ENCODE measurements around the gene HARS2.
A peak's percentile ranks its signal among the peaks of the same experiment; 100 is the strongest.
"Not testable (repeated sequence)": the region's sequence is repeated elsewhere in the genome, so short reads cannot be mapped to it uniquely, and the experiment has no call there.

The HARS2 gene, protein sequence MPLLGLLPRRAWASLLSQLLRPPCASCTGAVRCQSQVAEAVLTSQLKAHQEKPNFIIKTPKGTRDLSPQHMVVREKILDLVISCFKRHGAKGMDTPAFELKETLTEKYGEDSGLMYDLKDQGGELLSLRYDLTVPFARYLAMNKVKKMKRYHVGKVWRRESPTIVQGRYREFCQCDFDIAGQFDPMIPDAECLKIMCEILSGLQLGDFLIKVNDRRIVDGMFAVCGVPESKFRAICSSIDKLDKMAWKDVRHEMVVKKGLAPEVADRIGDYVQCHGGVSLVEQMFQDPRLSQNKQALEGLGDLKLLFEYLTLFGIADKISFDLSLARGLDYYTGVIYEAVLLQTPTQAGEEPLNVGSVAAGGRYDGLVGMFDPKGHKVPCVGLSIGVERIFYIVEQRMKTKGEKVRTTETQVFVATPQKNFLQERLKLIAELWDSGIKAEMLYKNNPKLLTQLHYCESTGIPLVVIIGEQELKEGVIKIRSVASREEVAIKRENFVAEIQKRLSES

DNA sequence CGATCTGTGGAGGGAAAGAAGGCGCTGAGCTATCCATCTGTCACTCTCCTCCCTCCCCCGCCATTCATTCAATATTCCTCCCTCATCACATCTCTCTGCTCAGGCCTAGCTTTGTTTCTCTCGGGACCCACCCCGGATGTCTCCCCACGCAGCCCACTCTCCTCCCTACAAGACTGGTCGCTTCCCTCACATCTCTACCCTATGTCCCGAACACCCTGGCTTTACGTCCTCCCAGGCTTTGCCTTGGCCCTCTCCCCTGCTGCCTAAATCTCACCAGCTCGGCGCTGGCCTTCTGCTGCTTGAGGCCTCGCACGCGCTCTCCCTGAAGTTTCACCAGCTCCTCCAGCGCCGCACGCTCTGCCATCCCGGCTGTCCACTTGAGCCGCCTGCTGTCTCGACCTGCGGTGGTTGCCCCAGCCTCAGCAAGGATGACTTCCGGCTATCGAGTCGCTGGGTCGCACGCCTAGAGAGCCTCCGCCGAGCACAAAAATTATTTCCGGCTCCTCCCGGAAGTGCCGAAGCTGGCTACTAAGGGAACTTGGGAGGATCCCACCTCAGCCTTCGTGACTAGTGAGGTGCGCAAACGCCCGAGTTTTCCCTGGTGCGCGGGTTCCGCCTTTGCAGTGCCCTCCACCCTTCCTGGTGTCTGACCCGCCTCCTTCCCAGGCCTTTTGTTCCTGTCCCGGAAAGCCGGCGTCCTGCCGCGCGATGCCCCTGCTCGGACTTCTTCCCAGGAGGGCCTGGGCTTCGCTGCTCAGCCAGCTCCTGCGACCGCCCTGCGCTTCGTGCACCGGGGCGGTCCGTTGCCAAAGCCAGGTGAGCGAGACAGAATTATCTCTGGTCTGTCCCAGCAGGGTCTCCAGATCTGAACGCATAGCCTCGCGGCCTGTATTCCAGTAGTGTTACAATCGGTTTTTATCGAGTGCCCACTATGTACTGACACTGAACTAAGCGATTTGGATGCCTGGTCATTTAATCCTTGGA lies at the start of gene HARS2, which contains the start of gene HARS1:
TSS of gene HARS2 (plus strand) at position 515 of the 984 bp plus-strand sequence. CDS start at position 709, 194 bp downstream.
TSS of gene HARS1 (minus strand) at position 430 of the 984 bp plus-strand sequence. CDS start at position 364, 66 bp downstream.
- H3K27me3 ChIP-seq (ENCODE audit: insufficient read depth, insufficient read length), result no peaks in the 10 kb centered on the region
- peak; percentile 77 for DNase-seq (ENCODE audit: low read depth, low spot score)
- no peaks in the 10 kb centered on the region for H3K4me1 ChIP-seq (ENCODE audit: insufficient read depth, insufficient read length)
- TF ChIP-seq SUZ12 (IDR thresholded peaks at IDR 0.05; ENCODE audit: extremely low read depth, insufficient read depth, insufficient read length), result no peak
- no peak for TF ChIP-seq ZNF274 (IDR thresholded peaks at IDR 0.05; ENCODE audit: low read depth, low read length)
- H3K9ac ChIP-seq (ENCODE audit: insufficient read length, low read depth), result peak within 1 kb of the TSS; percentile 94
- H3K9me3 ChIP-seq (ENCODE audit: insufficient read depth, low read length), result no peaks in the 10 kb centered on the region
- H3K36me3 ChIP-seq (ENCODE audit: insufficient read depth, insufficient read length, low read length), result peaks cover 58% of the 10 kb centered on the region
- H3K4me3 ChIP-seq (ENCODE audit: insufficient read length, low read depth), result peak within 1 kb of the TSS; percentile 87

DNA sequence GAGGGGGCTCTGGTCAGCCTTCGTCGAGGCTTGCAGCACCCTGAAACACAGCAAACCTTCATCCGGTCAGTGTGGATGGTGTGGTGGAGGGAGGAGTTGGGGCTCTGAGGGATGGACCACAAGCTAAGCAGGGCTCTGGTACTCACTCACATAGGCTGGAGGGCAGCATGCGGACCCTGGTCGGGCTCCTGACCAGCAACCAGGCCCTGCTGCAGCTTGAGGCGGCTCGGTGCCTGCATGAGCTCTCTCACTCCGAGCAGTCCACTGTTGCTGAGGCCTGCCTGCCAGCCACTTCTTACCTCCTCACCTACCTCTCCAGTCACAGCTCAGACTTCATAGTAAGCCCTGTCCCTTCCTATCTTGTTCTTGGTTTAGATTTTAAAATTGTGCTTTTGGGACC lies 49.5 kb upstream of the HARS2 start:
- Histone ChIP-seq H3K4me3 (ENCODE audit: insufficient read length, low read depth) (no peak overlapping the region), H3K36me3 (ENCODE audit: insufficient read depth, insufficient read length, low read length) (peaks cover 43% of the 10 kb centered on the region), H3K4me1 (ENCODE audit: insufficient read depth, insufficient read length) (no peaks in the 10 kb centered on the region), H3K27me3 (ENCODE audit: insufficient read depth, insufficient read length) (no peaks in the 10 kb centered on the region), H3K9ac (ENCODE audit: insufficient read length, low read depth) (no peak overlapping the region), H3K9me3 (ENCODE audit: insufficient read depth, low read length) (no peaks in the 10 kb centered on the region)
- no peak for DNase-seq (ENCODE audit: low read depth, low spot score)
- TF ChIP-seq ZNF274 (IDR thresholded peaks at IDR 0.05; ENCODE audit: low read depth, low read length) (no peak), YY1 (IDR thresholded peaks at IDR 0.05; ENCODE audit: insufficient read depth, insufficient read length) (no peak), SUZ12 (IDR thresholded peaks at IDR 0.05; ENCODE audit: extremely low read depth, insufficient read depth, insufficient read length) (no peak)

DNA sequence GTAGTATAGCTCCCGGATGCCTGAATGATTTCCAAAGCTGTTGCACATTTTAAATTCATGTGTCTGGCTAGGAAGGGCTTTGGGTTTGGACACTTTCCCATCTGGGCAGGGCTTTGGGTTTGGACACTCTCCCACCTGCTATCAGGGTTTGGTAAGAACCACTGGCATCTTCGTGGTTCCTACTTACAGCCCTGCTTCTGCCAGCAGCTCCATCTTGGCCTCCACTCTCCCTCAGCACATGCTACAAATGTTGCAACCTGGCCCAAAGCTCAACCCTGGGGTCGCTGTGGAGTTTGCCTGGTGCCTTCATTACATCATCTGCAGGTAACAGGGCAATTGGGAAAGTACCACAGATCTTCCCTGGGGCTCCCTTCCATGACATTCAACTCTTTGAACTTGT lies 48.5 kb upstream of the HARS2 start:
- Histone ChIP-seq H3K36me3 (ENCODE audit: insufficient read depth, insufficient read length, low read length) (peaks cover 43% of the 10 kb centered on the region), H3K9ac (ENCODE audit: insufficient read length, low read depth) (no peak overlapping the region), H3K9me3 (ENCODE audit: insufficient read depth, low read length) (no peaks in the 10 kb centered on the region), H3K4me1 (ENCODE audit: insufficient read depth, insufficient read length) (no peaks in the 10 kb centered on the region), H3K4me3 (ENCODE audit: insufficient read length, low read depth) (no peak overlapping the region), H3K27me3 (ENCODE audit: insufficient read depth, insufficient read length) (no peaks in the 10 kb centered on the region)
- no peak for DNase-seq (ENCODE audit: low read depth, low spot score)
- TF ChIP-seq YY1 (IDR thresholded peaks at IDR 0.05; ENCODE audit: insufficient read depth, insufficient read length) (no peak), SUZ12 (IDR thresholded peaks at IDR 0.05; ENCODE audit: extremely low read depth, insufficient read depth, insufficient read length) (no peak), ZNF274 (IDR thresholded peaks at IDR 0.05; ENCODE audit: low read depth, low read length) (no peak)

DNA sequence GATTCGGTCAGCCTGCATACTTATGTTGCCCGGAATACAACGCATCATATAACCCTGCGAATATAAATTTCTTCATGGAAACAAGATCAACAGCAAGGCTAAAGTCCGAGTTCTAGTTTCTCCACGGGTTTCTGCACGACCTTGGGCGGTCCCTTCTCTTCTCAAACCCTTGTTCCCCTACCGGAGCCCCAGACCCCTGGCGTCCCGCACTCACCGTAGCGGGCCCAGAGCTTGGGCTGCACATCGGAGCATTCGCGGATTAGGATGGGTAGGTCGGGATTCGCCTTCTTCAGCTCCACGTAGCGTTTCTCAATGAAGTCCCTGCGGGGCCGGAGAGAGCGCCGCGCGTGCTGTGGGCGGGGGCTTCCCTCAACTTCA lies 44.2 kb upstream of the HARS2 start:
- TF ChIP-seq YY1 (IDR thresholded peaks at IDR 0.05; ENCODE audit: insufficient read depth, insufficient read length) (no peak), ZNF274 (IDR thresholded peaks at IDR 0.05; ENCODE audit: low read depth, low read length) (no peak), SUZ12 (IDR thresholded peaks at IDR 0.05; ENCODE audit: extremely low read depth, insufficient read depth, insufficient read length) (no peak)
- peak overlapping the region; percentile 92 for H3K9ac ChIP-seq (ENCODE audit: insufficient read length, low read depth)
- peak overlapping the region; percentile 71 for H3K4me3 ChIP-seq (ENCODE audit: insufficient read length, low read depth)
- H3K4me1 ChIP-seq (ENCODE audit: insufficient read depth, insufficient read length), result no peaks in the 10 kb centered on the region
- no peaks in the 10 kb centered on the region for H3K9me3 ChIP-seq (ENCODE audit: insufficient read depth, low read length)
- no peaks in the 10 kb centered on the region for H3K27me3 ChIP-seq (ENCODE audit: insufficient read depth, insufficient read length)
- H3K36me3 ChIP-seq (ENCODE audit: insufficient read depth, insufficient read length, low read length), result peaks cover 61% of the 10 kb centered on the region
- no peak for DNase-seq (ENCODE audit: low read depth, low spot score)

DNA sequence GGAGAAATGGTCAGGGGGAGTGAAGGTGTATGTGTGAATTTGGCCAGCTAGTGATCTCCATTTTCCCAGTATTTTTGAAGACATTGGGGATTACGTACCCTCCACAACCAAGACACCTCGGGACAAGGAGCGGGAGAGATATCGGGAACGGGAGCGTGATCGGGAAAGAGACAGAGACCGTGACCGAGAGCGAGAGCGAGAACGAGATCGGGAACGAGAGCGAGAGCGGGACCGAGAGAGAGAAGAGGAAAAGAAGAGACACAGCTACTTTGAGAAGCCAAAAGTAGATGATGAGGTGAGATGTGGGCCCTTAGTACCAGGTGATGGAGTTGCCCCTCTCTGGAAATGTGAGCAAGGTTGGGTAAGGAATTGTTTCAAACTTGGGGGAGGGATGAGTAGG lies 32.4 kb upstream of the HARS2 start:
- no peak for TF ChIP-seq YY1 (IDR thresholded peaks at IDR 0.05; ENCODE audit: insufficient read depth, insufficient read length)
- TF ChIP-seq ZNF274 (IDR thresholded peaks at IDR 0.05; ENCODE audit: low read depth, low read length), result no peak
- no peak for TF ChIP-seq SUZ12 (IDR thresholded peaks at IDR 0.05; ENCODE audit: extremely low read depth, insufficient read depth, insufficient read length)
- Histone ChIP-seq H3K9me3 (ENCODE audit: insufficient read depth, low read length) (no peaks in the 10 kb centered on the region), H3K36me3 (ENCODE audit: insufficient read depth, insufficient read length, low read length) (peaks cover 83% of the 10 kb centered on the region), H3K9ac (ENCODE audit: insufficient read length, low read depth) (no peak overlapping the region), H3K4me3 (ENCODE audit: insufficient read length, low read depth) (no peak overlapping the region), H3K27me3 (ENCODE audit: insufficient read depth, insufficient read length) (no peaks in the 10 kb centered on the region), H3K4me1 (ENCODE audit: insufficient read depth, insufficient read length) (no peaks in the 10 kb centered on the region)
- DNase-seq (ENCODE audit: low read depth, low spot score), result no peak

DNA sequence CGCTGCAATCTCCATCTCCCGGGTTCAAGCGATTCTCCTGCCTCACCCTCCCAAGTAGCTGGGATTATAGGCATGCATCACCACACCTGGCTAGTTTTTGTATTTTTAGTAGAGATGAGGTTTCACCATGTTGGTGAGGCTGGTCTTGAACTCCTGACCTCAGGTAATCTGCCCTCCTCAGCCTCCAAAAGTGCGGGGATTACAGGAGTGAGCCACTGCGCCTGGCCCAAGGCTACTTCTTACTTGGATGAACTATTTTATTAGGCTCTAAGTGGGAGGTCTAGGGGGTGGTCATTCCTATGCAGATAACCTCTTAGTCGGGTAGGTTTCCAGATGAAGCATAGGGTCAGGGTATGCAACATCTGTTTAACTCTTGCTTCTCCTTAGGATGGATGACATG lies 30.9 kb upstream of the HARS2 start:
- not testable (repeated sequence) for H3K4me1 ChIP-seq (ENCODE audit: insufficient read depth, insufficient read length); H3K27me3 ChIP-seq (ENCODE audit: insufficient read depth, insufficient read length)
- H3K36me3 ChIP-seq (ENCODE audit: insufficient read depth, insufficient read length, low read length), result peaks cover 70% of the 10 kb centered on the region

DNA sequence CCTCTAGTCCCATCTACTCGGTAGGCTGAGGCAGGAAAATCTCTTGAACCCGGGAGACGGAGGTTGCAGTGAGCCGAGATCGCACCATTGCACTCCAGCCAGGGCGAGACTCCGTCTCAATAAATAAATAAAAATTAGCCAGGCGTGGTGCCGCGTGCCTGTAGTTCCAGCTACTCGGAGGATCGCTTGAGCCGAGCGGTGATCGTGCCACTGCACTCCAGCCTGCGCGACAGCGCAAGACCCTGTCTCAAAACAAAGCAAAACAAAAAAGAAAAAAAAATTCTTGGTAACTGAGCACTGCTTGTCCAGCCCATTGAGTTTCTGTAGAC lies 27.3 kb upstream of the HARS2 start:
- Histone ChIP-seq H3K9ac (ENCODE audit: insufficient read length, low read depth) (peak overlapping the region; percentile 92), H3K9me3 (ENCODE audit: insufficient read depth, low read length) (no peaks in the 10 kb centered on the region), H3K36me3 (ENCODE audit: insufficient read depth, insufficient read length, low read length) (peaks cover 69% of the 10 kb centered on the region), H3K27me3 (ENCODE audit: insufficient read depth, insufficient read length) (no peaks in the 10 kb centered on the region), H3K4me1 (ENCODE audit: insufficient read depth, insufficient read length) (peaks cover 3% of the 10 kb centered on the region), H3K4me3 (ENCODE audit: insufficient read length, low read depth) (peak overlapping the region; percentile 93)
- no peak for DNase-seq (ENCODE audit: low read depth, low spot score)
- no peak for TF ChIP-seq ZNF274 (IDR thresholded peaks at IDR 0.05; ENCODE audit: low read depth, low read length)
- TF ChIP-seq SUZ12 (IDR thresholded peaks at IDR 0.05; ENCODE audit: extremely low read depth, insufficient read depth, insufficient read length), result no peak
- TF ChIP-seq YY1 (IDR thresholded peaks at IDR 0.05; ENCODE audit: insufficient read depth, insufficient read length), result no peak

More for the DNA sequence above, 30.9 kb upstream of the HARS2 start:
- DNase-seq (ENCODE audit: low read depth, low spot score); H3K9me3 ChIP-seq (ENCODE audit: insufficient read depth, low read length); H3K9ac ChIP-seq (ENCODE audit: insufficient read length, low read depth); H3K4me3 ChIP-seq (ENCODE audit: insufficient read length, low read depth): not testable (repeated sequence)

All from NT2/D1 (cell line).